Limb (tissue), 2 donors: ENCODE data around the gene EGR4.

Experiments used
- DNase-seq, 2 donors: peaks; one replicate each; pipeline ENCODE4 v3.0.0-alpha.2; 2016; ENCODE audit errors: extremely low spot score in 2 of 2

Gene EGR4

GRCh38 chr2:73293534-73294171, at the start of gene EGR4:
Gene EGR4 (minus strand): TSS chr2:73293548. CDS start chr2:73293317, 231 bp downstream.
- DNase-seq = peak in 1 of 2 donors; percentile 67

GRCh38 chr2:73341039-73341438, 47.7 kb upstream of the EGR4 start:
- no peak for DNase-seq

- DNase-seq = no peak
These were observed 45.9 kb upstream of the EGR4 start for GRCh38 chr2:73339201-73339600.

- no peak for DNase-seq
These were observed 44.5 kb upstream of the EGR4 start for GRCh38 chr2:73337828-73338227.

- DNase-seq = no peak
These were observed 41.3 kb upstream of the EGR4 start for GRCh38 chr2:73334620-73335019.

GRCh38 chr2:73334045-73334444, 40.7 kb upstream of the EGR4 start:
- DNase-seq = no peak

GRCh38 chr2:73333564-73333963, 40.2 kb upstream of the EGR4 start:
- DNase-seq = no peak

GRCh38 chr2:73324126-73324725, 30.9 kb upstream of the EGR4 start:
- DNase-seq = peak in 1 of 2 donors; percentile 1

- DNase-seq = no peak
These were observed 30.2 kb upstream of the EGR4 start for GRCh38 chr2:73323551-73323950.

- DNase-seq = no peak
These were observed 21.1 kb upstream of the EGR4 start for GRCh38 chr2:73314441-73314840.

GRCh38 chr2:73307720-73308119, 14.4 kb upstream of the EGR4 start:
- no peak for DNase-seq

GRCh38 chr2:73301636-73302035, 8.3 kb upstream of the EGR4 start:
- no peak for DNase-seq

GRCh38 chr2:73300926-73301325, 7.6 kb upstream of the EGR4 start:
- DNase-seq = no peak

- DNase-seq = no peak
These were observed 4.2 kb upstream of the EGR4 start for GRCh38 chr2:73297586-73297985.

GRCh38 chr2:73297151-73297559, 3.8 kb upstream of the EGR4 start:
- DNase-seq = no peak

GRCh38 chr2:73295751-73296400, 2.5 kb upstream of the EGR4 start:
- no peak for DNase-seq

- DNase-seq = no peak
These were observed 891 bp upstream of the EGR4 start for GRCh38 chr2:73294239-73294638.

GRCh38 chr2:73292906-73293533, 328 bp downstream of the EGR4 start:
- DNase-seq = no peak

- DNase-seq = no peak
These were observed 937 bp downstream of the EGR4 start for GRCh38 chr2:73292316-73292905.

- peak in 1 of 2 donors; percentile 35 for DNase-seq
These were observed 1.7 kb downstream of the EGR4 start for GRCh38 chr2:73291461-73292315.

- DNase-seq = peak; percentile 58 to 85
These were observed 2.3 kb downstream of the EGR4 start for GRCh38 chr2:73291093-73291460.
